Testis (tissue), 2 donors: Measurements from ENCODE around the gene CDK17.

ENCODE experiments used
- POLR2A ChIP-seq: fragments of 450-650 bp; IDR thresholded peaks from one replicate; pipeline ENCODE4 v1.6.1; 2017; ENCODE audit warnings: antibody characterized with exemption, mild to moderate bottlenecking, moderate library complexity
- TF ChIP-seq, protein P1 (sequence below), 3 experiments: fragments of 450-650 bp in 2 of 3; fragments of 200-600 bp in 1 of 3; sonication (generic) in 1 of 3; IDR thresholded peaks; one replicate each; pipeline ENCODE4 v1.5.1; 2016 to 2019; ENCODE audit warnings: antibody characterized with exemption in 3 of 3, mild to moderate bottlenecking in 2 of 3, moderate library complexity in 1 of 3

DNA sequence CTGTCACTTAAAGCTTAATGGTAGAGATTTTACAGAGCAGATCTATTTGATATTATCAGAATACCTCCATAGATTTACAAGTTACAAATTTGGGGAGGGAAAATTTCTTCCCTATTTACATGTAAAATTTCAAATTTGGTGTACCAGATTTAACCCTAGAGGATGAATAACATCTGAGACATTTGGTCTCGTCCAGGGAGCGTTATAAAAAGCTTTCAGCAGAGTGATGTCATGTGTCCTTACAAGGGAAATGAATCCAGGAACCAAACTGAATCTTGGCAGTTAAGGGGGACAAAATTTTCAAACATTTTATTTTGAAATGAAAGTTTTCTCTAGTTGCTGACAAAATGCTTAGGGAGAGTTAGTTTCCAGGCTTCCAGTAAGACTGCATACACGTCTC is 4.5 kb upstream of the CDK17 start:
- TF ChIP-seq, protein P1, sequence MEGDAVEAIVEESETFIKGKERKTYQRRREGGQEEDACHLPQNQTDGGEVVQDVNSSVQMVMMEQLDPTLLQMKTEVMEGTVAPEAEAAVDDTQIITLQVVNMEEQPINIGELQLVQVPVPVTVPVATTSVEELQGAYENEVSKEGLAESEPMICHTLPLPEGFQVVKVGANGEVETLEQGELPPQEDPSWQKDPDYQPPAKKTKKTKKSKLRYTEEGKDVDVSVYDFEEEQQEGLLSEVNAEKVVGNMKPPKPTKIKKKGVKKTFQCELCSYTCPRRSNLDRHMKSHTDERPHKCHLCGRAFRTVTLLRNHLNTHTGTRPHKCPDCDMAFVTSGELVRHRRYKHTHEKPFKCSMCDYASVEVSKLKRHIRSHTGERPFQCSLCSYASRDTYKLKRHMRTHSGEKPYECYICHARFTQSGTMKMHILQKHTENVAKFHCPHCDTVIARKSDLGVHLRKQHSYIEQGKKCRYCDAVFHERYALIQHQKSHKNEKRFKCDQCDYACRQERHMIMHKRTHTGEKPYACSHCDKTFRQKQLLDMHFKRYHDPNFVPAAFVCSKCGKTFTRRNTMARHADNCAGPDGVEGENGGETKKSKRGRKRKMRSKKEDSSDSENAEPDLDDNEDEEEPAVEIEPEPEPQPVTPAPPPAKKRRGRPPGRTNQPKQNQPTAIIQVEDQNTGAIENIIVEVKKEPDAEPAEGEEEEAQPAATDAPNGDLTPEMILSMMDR (IDR thresholded peaks at IDR 0.05) = no peak
- TF ChIP-seq POLR2A = no peak
